ENCODE results near the gene COL5A1.

The COL5A1 gene

DNA sequence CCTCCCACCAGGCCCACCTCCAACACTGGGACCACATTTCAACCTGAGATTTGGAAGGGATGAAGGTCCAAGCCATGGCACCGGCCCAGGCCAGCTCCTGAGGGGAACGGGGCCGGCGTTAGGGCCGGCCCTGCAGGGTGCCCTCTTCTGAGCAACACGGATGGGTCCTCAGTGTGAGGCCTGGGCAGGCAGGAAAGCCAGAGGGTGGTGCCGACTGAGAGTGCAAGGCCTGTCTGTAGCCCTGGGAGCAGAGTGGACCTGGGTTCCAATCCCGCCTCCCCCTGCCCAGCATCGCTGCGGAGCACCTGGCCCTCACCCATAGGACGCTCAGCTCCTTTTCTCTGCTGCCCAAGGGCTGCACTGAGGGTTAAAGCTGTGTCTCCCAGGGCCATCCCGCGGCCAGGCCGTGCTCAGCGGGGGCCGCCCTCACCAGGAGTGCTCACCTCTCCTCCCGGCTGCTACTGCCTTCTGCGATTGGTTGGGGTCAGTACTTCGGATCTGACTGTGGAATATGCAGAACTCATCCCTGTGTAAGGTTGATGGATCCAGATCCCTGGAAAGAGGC lies 194.9 kb downstream of the COL5A1 start:
- no peak overlapping the region for H3K4me3 ChIP-seq (ENCODE audit: low read depth, low read length)
- DNase-seq (ENCODE audit: low read depth): no peak
- TF ChIP-seq, protein P1, sequence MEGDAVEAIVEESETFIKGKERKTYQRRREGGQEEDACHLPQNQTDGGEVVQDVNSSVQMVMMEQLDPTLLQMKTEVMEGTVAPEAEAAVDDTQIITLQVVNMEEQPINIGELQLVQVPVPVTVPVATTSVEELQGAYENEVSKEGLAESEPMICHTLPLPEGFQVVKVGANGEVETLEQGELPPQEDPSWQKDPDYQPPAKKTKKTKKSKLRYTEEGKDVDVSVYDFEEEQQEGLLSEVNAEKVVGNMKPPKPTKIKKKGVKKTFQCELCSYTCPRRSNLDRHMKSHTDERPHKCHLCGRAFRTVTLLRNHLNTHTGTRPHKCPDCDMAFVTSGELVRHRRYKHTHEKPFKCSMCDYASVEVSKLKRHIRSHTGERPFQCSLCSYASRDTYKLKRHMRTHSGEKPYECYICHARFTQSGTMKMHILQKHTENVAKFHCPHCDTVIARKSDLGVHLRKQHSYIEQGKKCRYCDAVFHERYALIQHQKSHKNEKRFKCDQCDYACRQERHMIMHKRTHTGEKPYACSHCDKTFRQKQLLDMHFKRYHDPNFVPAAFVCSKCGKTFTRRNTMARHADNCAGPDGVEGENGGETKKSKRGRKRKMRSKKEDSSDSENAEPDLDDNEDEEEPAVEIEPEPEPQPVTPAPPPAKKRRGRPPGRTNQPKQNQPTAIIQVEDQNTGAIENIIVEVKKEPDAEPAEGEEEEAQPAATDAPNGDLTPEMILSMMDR (IDR thresholded peaks at IDR 0.05; ENCODE audit: low read depth, low read length, missing control alignments): no peak
- in situ Hi-C loops (cut with HindIII; ENCODE audit: low sequenced_read_pairs): no loop called here

DNA sequence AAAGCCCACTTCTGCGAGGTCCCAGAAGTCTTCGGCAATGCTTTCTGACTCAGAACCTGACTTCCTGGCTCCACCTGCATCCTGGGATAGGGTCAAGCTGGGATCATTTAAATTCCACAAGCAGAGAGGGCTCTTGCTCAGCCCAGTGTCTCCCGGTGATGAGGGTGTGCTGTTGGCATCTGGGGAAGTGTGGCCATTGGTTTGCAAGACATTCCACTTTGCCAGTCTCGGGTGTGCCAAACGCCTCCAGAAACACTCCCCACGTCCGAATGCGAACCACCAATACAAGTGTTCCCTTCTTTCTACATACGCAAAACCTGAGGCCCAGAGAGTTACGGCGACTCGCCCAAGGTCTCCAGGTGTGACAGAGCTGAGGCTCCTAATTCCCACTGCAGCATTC lies 195.9 kb downstream of the COL5A1 start:
- in situ Hi-C loops (cut with HindIII; ENCODE audit: low sequenced_read_pairs): no loop called here
- H3K4me3 ChIP-seq (ENCODE audit: low read depth, low read length): no peak overlapping the region

DNA sequence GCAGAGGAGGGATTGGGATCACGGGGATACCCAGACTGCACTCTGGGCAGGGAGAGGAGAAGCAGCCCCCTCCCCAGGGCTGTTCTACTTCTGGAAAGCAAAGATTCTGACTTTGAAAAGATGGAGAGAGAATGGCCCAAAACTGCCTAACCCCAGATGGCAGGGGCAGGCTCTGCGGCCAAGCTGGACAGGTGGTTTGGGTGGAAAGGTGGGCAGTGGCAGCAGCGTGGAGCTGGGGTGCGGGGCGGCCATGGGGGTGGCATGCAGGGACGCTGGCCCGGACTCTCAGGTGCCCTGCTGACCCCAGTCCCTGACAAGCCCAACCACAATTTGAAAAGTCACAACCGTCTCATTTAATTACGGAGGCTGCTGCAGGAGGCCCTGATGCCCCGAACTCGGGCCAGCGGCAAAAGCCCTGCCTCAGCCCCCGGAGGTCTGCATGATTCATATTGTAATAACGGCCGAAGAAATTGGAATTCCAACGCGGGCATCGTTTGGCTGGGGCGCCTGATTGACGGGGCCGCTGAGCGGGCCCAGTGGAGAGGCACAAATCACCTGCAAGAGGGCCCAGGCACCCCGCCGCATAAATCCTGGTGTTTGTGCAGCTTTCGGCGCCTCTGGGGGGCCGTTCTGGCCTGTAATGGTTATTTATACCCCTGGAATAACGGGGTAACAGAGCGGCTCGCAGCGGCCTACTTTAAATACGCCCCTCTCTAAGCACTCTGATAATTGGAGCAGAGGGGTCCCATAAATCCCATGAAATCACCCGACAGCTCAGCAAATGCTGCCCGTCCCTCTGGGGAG lies 197.2 kb downstream of the COL5A1 start:
- DNase-seq (ENCODE audit: low read depth): no peak
- in situ Hi-C loops (cut with HindIII; ENCODE audit: low sequenced_read_pairs): no loop called here
- TF ChIP-seq, protein P1 (IDR thresholded peaks at IDR 0.05; ENCODE audit: low read depth, low read length, missing control alignments): no peak
- no peak overlapping the region for H3K4me3 ChIP-seq (ENCODE audit: low read depth, low read length)

More for the DNA sequence above, 195.9 kb downstream of the COL5A1 start:
- TF ChIP-seq, protein P1 (IDR thresholded peaks at IDR 0.05; ENCODE audit: low read depth, low read length, missing control alignments): no peak
- no peak for DNase-seq (ENCODE audit: low read depth)

DNA sequence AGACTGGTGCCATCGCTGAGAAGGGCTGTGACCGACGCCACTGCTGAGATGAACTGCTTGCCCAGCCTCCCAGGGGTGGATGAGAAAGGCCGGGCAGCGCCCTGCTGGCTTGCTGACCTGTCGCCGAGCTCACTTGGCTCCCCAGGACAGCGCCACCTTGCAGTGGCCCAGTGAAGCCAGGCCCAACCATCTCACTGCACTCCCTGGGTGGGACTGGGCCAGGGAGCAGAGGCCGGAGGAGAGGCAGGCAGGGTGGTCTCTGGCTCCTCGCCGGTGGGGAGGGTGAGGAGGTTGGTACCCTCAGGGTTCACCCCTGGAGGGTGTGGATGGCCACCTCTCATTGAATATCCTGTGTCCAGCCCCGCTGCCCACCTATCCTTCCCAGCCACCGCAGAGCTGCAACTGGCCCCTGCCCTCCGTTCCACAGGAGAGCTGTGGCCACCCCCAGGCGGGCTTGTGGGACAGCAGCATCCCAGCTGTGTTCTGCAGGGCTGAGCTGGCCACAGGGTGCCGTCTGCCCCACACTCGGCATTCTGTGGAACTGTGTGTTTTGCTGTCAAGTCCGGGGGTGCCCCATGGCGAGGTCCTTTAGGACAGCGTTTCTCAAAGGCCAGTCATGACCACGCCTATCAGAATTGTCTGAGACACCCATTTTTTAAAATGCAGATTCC lies 198.0 kb downstream of the COL5A1 start:
- no peak overlapping the region for H3K4me3 ChIP-seq (ENCODE audit: low read depth, low read length)
- TF ChIP-seq, protein P1 (IDR thresholded peaks at IDR 0.05; ENCODE audit: low read depth, low read length, missing control alignments): peak; percentile 11
- in situ Hi-C loops (cut with HindIII; ENCODE audit: low sequenced_read_pairs): no loop called here
- no peak for DNase-seq (ENCODE audit: low read depth)

DNA sequence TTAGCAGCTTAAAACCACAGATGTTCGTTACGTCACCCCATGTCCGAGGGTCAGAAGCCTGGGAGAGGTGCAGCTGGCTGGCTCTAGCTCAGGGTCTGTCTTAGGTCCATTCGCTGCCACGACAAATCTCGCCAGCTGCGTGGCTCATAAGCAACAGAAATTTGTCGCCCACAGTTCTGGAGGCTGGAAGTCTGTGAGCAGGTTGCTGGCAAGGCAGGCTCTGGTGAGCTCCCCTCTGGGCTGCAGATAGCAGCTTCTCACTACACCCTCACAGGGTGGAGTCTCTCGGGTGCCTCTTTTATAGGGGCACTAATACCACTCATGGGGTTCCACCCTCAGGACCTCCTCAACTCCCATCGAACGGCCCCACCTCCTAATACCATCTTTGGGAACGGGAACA lies 198.9 kb downstream of the COL5A1 start:
- in situ Hi-C loops (cut with HindIII; ENCODE audit: low sequenced_read_pairs): no loop called here
- H3K4me3 ChIP-seq (ENCODE audit: low read depth, low read length): no peak overlapping the region
- TF ChIP-seq, protein P1 (IDR thresholded peaks at IDR 0.05; ENCODE audit: low read depth, low read length, missing control alignments): no peak
- no peak for DNase-seq (ENCODE audit: low read depth)

DNA sequence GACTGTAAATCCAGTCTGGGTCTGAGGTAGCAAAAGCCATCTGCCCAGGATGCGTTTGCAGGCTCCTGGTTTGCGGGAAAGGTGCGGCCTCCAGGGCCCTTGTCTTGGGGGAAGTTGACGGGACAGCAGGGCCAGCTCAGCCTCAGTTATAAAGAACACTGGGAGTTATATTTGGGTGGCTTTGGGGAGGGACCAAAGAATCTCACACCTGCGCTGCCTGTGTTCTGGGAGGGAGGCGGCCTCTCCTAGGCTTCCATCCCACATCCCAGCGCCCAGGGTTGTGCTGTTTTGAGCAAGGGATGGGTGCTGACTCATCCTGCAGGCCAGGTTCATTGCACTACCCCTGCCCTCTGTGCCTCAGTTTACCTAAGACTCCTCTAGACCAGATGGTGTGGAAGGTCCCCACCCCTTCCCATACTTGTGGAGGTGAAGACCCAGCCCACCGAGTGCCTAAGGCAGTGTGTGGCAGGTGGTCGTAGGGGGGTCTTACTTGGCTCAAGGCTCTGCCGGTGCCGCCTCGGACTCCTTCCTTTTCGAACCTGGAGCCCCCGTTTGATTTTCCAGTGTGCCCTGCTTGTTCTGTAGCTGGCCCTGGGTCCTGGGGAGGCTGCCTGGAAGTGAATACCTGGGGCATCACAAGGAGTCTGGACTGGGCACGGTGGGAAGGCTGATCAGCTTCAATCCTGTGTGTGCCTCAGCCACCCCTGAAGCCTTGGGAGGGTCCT lies 199.7 kb downstream of the COL5A1 start:
- TF ChIP-seq, protein P1 (IDR thresholded peaks at IDR 0.05; ENCODE audit: low read depth, low read length, missing control alignments): no peak
- DNase-seq (ENCODE audit: low read depth): no peak
- in situ Hi-C loops (cut with HindIII; ENCODE audit: low sequenced_read_pairs): no loop called here

More for the DNA sequence above, 199.7 kb downstream of the COL5A1 start:
- H3K4me3 ChIP-seq (ENCODE audit: low read depth, low read length): no peak overlapping the region

Measured in astrocyte of the cerebellum (primary cell).